Osteoblast (primary cell): ENCODE data around the gene DTX2. TPM values are rescaled to one million over a fixed set of nuclear protein-coding genes. Genes with fewer than 3 reads are reported as not detected.
"Not testable (repeated sequence)": the region's sequence is repeated elsewhere in the genome, so short reads cannot be mapped to it uniquely, and the experiment has no call there.

ENCODE experiments used
- DNase-seq: peaks from one replicate; pipeline ENCODE4 v3.0.0; 2011; ENCODE audit warnings: low spot score, mixed read lengths; ENCODE audit not compliant: insufficient read length; ENCODE audit errors: missing footprints
- H2AFZ ChIP-seq: 2 replicates; pipeline ENCODE4 v1.6.0; 2011; ENCODE audit warnings: mild to moderate bottlenecking, low read length
- H3K27ac ChIP-seq: 2 replicates; pipeline ENCODE4 v1.5.1; 2011; ENCODE audit warnings: mild to moderate bottlenecking, low read depth, low read length, moderate library complexity
- H3K27me3 ChIP-seq: 2 replicates; pipeline ENCODE4 v1.6.0; 2012; ENCODE audit warnings: mild to moderate bottlenecking, control low read depth, inconsistent platforms, low read length, moderate library complexity; ENCODE audit not compliant: insufficient read depth
- H3K36me3 ChIP-seq: 2 replicates; pipeline ENCODE4 v1.5.1; 2011; ENCODE audit warnings: mild to moderate bottlenecking, low read length, control low read depth, moderate library complexity; ENCODE audit not compliant: insufficient read depth
- H3K4me1 ChIP-seq: 2 replicates; pipeline ENCODE4 v1.5.1; 2011; ENCODE audit warnings: mild to moderate bottlenecking, low read length, control low read depth, moderate library complexity; ENCODE audit not compliant: insufficient read depth
- H3K4me2 ChIP-seq: 2 replicates; pipeline ENCODE4 v1.6.0; 2011; ENCODE audit warnings: mild to moderate bottlenecking, low read length; ENCODE audit not compliant: insufficient read depth
- H3K4me3 ChIP-seq: fragments of 200-600 bp; sonication (generic); 3 replicates; pipeline ENCODE4 v1.5.1; 2012; ENCODE audit warnings: mild to moderate bottlenecking, low read length, inconsistent platforms; ENCODE audit not compliant: insufficient read depth
- H3K79me2 ChIP-seq: 2 replicates; pipeline ENCODE4 v1.6.0; 2012; ENCODE audit warnings: mild to moderate bottlenecking, low read length, control low read depth, inconsistent platforms; ENCODE audit not compliant: insufficient read depth
- H3K9me3 ChIP-seq: 2 replicates; pipeline ENCODE4 v1.5.1; 2011; ENCODE audit warnings: low read depth, low read length, control low read depth
- H4K20me1 ChIP-seq: 2 replicates; pipeline ENCODE4 v1.6.0; 2012; ENCODE audit warnings: mild to moderate bottlenecking, low read length, control low read depth; ENCODE audit not compliant: insufficient read depth
- total RNA-seq: library from RNA; depleted of rRNA; stranded (reverse); fragments of >200 nt; gene quantifications from 2 replicates; pipeline ENCODE4 v1.2.3, GENCODE V29; 2012
- TF ChIP-seq, protein P1 (sequence below): IDR thresholded peaks from 2 replicates; pipeline ENCODE4 v1.5.1; 2011; ENCODE audit warnings: mild to moderate bottlenecking, low read depth, low read length, moderate library complexity; ENCODE audit errors: extremely low read depth

DTX2 gene
- total RNA-seq, 1 donor = 14.5 TPM

GRCh38 chr7:76514926-76515771 is 53.6 kb downstream of the DTX2 start:
- no peaks in the 10 kb centered on the region for H3K36me3 ChIP-seq
- H4K20me1 ChIP-seq = no peaks in the 10 kb centered on the region
- H3K79me2 ChIP-seq = no peaks in the 10 kb centered on the region
- no peaks in the 10 kb centered on the region for H3K9me3 ChIP-seq
- H3K27ac ChIP-seq = no peak overlapping the region
- no peak overlapping the region for H2AFZ ChIP-seq
- DNase-seq = peak; percentile 37
- H3K4me3 ChIP-seq = no peak overlapping the region
- TF ChIP-seq, protein P1, sequence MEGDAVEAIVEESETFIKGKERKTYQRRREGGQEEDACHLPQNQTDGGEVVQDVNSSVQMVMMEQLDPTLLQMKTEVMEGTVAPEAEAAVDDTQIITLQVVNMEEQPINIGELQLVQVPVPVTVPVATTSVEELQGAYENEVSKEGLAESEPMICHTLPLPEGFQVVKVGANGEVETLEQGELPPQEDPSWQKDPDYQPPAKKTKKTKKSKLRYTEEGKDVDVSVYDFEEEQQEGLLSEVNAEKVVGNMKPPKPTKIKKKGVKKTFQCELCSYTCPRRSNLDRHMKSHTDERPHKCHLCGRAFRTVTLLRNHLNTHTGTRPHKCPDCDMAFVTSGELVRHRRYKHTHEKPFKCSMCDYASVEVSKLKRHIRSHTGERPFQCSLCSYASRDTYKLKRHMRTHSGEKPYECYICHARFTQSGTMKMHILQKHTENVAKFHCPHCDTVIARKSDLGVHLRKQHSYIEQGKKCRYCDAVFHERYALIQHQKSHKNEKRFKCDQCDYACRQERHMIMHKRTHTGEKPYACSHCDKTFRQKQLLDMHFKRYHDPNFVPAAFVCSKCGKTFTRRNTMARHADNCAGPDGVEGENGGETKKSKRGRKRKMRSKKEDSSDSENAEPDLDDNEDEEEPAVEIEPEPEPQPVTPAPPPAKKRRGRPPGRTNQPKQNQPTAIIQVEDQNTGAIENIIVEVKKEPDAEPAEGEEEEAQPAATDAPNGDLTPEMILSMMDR = no peak
- no peaks in the 10 kb centered on the region for H3K4me1 ChIP-seq
- H3K4me2 ChIP-seq = no peak overlapping the region
- no peaks in the 10 kb centered on the region for H3K27me3 ChIP-seq

GRCh38 chr7:76515999-76516443 is 54.5 kb downstream of the DTX2 start:
- Histone ChIP-seq H3K79me2 (no peaks in the 10 kb centered on the region), H3K4me1 (no peaks in the 10 kb centered on the region), H3K27me3 (no peaks in the 10 kb centered on the region), H3K4me3 (no peak overlapping the region), H3K36me3 (no peaks in the 10 kb centered on the region), H3K9me3 (no peaks in the 10 kb centered on the region), H2AFZ (peak overlapping the region; percentile 22), H3K4me2 (peak overlapping the region; percentile 70), H3K27ac (no peak overlapping the region), H4K20me1 (no peaks in the 10 kb centered on the region)
- TF ChIP-seq, protein P1 = peak; percentile 59
- DNase-seq = no peak

- not testable (repeated sequence) for H3K27ac ChIP-seq, H3K36me3 ChIP-seq, H3K4me2 ChIP-seq, H2AFZ ChIP-seq, H3K27me3 ChIP-seq, H3K4me1 ChIP-seq, H3K4me3 ChIP-seq, H3K9me3 ChIP-seq, DNase-seq, H3K79me2 ChIP-seq, H4K20me1 ChIP-seq
Measured at GRCh38 chr7:76516932-76517331, 55.4 kb downstream of the DTX2 start.

GRCh38 chr7:76526183-76526582 is 64.7 kb downstream of the DTX2 start:
- not testable (repeated sequence) for H2AFZ ChIP-seq, H3K9me3 ChIP-seq, H3K79me2 ChIP-seq, H4K20me1 ChIP-seq, H3K36me3 ChIP-seq, H3K27ac ChIP-seq, H3K4me2 ChIP-seq, H3K4me3 ChIP-seq, H3K4me1 ChIP-seq, DNase-seq, H3K27me3 ChIP-seq

GRCh38 chr7:76531643-76532042 is 70.1 kb downstream of the DTX2 start:
- not testable (repeated sequence) for H3K36me3 ChIP-seq, DNase-seq

GRCh38 chr7:76543197-76543596 is 81.7 kb downstream of the DTX2 start, which contains the start of gene SPDYE16:
Gene SPDYE16 (minus strand): TSS chr7:76543297. CDS start chr7:76541459, 1,838 bp downstream.
- H4K20me1 ChIP-seq, H3K79me2 ChIP-seq, DNase-seq, H2AFZ ChIP-seq, H3K4me1 ChIP-seq, H3K27ac ChIP-seq, H3K4me3 ChIP-seq, H3K9me3 ChIP-seq, H3K4me2 ChIP-seq, H3K36me3 ChIP-seq, H3K27me3 ChIP-seq: not testable (repeated sequence)

More at GRCh38 chr7:76531643-76532042, 70.1 kb downstream of the DTX2 start:
- H3K79me2 ChIP-seq, H3K4me3 ChIP-seq, H3K9me3 ChIP-seq, H2AFZ ChIP-seq, H3K4me2 ChIP-seq, H3K27me3 ChIP-seq, H4K20me1 ChIP-seq, H3K27ac ChIP-seq, H3K4me1 ChIP-seq: not testable (repeated sequence)

DNA sequence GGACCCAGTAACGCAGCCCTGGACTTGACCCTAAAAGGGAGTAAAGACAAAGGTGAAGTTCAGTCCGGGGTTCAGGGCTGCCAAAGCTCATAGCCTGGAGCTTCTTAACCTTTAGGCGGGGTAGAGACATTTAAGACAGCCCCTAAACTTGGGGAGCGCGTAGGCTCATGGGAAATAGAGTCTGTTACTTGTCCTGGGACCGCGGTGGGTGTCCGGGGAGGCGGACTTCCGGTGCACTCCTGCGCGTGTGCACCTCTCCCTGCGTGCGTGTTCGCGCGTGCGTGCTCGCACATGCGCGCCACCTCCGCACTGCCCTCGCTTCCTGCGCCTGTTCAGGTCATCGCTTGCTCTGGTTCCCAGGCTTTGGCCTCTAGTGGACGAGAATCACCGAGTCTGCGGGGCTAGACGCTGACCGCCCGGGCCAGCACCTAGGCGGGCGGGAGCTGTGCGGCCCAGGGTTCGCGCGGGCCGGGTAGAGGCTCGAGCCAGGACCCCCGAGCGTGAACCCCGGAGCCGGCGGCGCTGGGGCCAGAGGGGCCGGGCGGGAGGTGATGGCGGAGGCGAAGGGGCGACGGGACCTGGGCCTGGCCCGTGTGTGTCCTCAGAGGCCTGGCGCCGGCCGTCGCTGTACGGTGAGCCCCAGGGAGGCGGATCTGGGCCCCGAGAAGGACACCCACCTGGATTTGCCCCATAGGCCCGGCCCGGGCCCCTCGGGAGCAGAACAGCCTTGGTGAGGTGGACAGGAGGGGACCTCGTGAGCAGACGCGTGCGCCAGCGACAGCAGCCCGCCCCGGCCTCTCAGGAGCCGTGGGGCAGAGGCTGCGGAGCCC is 87.7 kb downstream of the DTX2 start:
- not testable (repeated sequence) for H4K20me1 ChIP-seq, H3K4me1 ChIP-seq, H3K27me3 ChIP-seq, H3K36me3 ChIP-seq, H3K9me3 ChIP-seq
- peak overlapping the region; percentile 80 for H3K27ac ChIP-seq
- peak overlapping the region; percentile 91 for H2AFZ ChIP-seq
- peak overlapping the region; percentile 81 for H3K4me3 ChIP-seq
- H3K79me2 ChIP-seq = peaks cover 27% of the 10 kb centered on the region
- peak overlapping the region; percentile 81 for H3K4me2 ChIP-seq
- peak; percentile 89 for DNase-seq
